C4-2B (cell line): ENCODE data around the gene HMGXB4.

Experiments
- ZFX ChIP-seq: fragments of 450-650 bp; IDR thresholded peaks from 2 replicates; pipeline ENCODE4 v1.6.1; 2017
- TF ChIP-seq, protein P1 (sequence below): fragments of 450-650 bp; conservative IDR thresholded peaks from 2 replicates; pipeline ENCODE4 v1.5.1; 2017; ENCODE audit warnings: mild to moderate bottlenecking

DNA sequence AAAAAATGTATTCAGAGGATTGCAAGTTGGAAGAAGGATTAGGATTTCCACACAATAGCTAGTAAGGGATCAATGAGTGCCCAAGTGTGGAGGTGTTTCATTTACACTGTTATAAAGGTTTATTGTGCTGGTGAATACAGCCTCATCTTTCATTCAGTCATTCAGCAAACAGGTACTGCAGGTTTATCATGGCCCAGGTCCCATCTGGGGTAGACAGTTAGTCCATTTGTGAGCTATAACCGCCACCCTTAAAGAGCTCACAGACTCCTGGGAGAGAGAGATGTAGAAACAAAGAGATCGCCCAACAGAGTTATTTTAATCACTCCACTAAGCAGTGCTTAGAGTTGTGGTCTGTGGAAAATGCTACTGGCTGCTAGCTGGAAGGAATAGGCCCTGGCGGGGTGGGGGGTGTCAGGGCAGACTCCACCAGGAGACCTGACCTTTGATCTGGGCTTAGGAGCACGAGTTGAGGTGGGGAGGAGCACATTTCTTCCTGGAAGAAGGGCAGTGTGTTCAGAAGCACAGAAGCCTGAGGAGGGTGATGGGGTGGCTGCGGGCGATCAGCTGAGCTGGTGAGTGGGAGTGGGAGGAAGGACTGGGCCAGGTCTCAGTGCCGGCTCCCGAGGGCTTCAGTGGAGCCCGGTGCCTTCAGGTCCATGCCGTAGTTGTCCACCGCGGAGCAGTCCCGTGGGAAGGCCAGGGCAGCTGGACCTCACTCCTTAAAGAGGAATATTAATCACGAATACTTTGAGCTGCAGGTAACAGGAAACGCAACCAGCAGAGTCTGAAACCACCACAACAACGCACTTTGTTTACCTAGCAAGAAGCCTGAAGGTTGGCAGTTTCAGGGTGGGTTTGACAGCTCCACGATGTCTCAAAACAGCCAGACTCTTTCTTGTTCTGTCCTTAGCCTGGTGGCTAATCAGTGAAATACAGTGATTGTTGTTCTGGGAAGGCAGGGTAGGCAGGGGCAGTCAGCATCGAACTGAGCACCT is 53.6 kb downstream of the HMGXB4 start:
- TF ChIP-seq, protein P1, sequence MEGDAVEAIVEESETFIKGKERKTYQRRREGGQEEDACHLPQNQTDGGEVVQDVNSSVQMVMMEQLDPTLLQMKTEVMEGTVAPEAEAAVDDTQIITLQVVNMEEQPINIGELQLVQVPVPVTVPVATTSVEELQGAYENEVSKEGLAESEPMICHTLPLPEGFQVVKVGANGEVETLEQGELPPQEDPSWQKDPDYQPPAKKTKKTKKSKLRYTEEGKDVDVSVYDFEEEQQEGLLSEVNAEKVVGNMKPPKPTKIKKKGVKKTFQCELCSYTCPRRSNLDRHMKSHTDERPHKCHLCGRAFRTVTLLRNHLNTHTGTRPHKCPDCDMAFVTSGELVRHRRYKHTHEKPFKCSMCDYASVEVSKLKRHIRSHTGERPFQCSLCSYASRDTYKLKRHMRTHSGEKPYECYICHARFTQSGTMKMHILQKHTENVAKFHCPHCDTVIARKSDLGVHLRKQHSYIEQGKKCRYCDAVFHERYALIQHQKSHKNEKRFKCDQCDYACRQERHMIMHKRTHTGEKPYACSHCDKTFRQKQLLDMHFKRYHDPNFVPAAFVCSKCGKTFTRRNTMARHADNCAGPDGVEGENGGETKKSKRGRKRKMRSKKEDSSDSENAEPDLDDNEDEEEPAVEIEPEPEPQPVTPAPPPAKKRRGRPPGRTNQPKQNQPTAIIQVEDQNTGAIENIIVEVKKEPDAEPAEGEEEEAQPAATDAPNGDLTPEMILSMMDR, result no peak
- no peak for TF ChIP-seq ZFX
